Common myeloid progenitor, CD34-positive (primary cell): ENCODE results near the gene FXYD6.

ENCODE experiments used
- CTCF ChIA-PET: fragments of 350-600 bp; sonication (Branson Sonifier 250); formaldehyde crosslinking; loops from one replicate; lab custom pipeline; 2021; ENCODE audit warnings: antibody characterized with exemption; lab: Charles Lee
- POLR2A ChIA-PET: fragments of 350-600 bp; sonication (Branson Sonifier 250); formaldehyde crosslinking; loops from one replicate; lab custom pipeline; 2021; ENCODE audit warnings: antibody characterized with exemption; lab: Charles Lee
- DNase-seq, 3 donors: peaks; one replicate each; pipeline versions ENCODE4 v3.0.0 to v3.0.0-alpha.2; 2013
- H3K27ac ChIP-seq, 2 experiments: 1 replicate in 1 of 2; 2 replicates in 1 of 2; pipeline ENCODE4 v1.7.0; 2013; ENCODE audit warnings: inconsistent platforms in 2 of 2, low read length in 2 of 2, mild to moderate bottlenecking in 2 of 2, low read depth in 1 of 2, moderate library complexity in 1 of 2; ENCODE audit not compliant: severe bottlenecking in 2 of 2, insufficient read depth in 1 of 2, poor library complexity in 1 of 2
- H3K27me3 ChIP-seq, 5 experiments: replicated peaks in 2 of 5; 1 replicate in 3 of 5; 2 replicates in 2 of 5; pipeline versions ENCODE4 v1.6.1 to v1.7.0; 2013; ENCODE audit warnings: low read length in 4 of 5, mild to moderate bottlenecking in 2 of 5, moderate library complexity in 2 of 5, inconsistent platforms in 1 of 5; ENCODE audit not compliant: insufficient read depth in 5 of 5, control insufficient read depth in 4 of 5
- H3K36me3 ChIP-seq, 4 experiments: 1 replicate in 2 of 4; 2 replicates in 2 of 4; pipeline versions ENCODE4 v1.6.1 to v1.7.0; 2013; ENCODE audit warnings: low read length in 3 of 4, control low read depth in 1 of 4, mild to moderate bottlenecking in 1 of 4; ENCODE audit not compliant: control insufficient read depth in 4 of 4, insufficient read depth in 4 of 4
- H3K4me1 ChIP-seq, 4 experiments: 1 replicate in 3 of 4; 2 replicates in 1 of 4; pipeline versions ENCODE4 v1.6.1 to v1.7.1; 2013; ENCODE audit warnings: low read length in 3 of 4, mild to moderate bottlenecking in 3 of 4, control low read depth in 1 of 4, inconsistent platforms in 1 of 4, moderate library complexity in 1 of 4; ENCODE audit not compliant: control insufficient read depth in 4 of 4, insufficient read depth in 4 of 4; ENCODE audit errors: control extremely low read depth in 1 of 4
- H3K4me3 ChIP-seq, 7 experiments: 1 replicate in 4 of 7; 2 replicates in 3 of 7; pipeline versions ENCODE4 v1.5.1 to v1.7.0; 2013; ENCODE audit warnings: mild to moderate bottlenecking in 7 of 7, low read length in 6 of 7, moderate library complexity in 6 of 7, inconsistent platforms in 2 of 7, low read depth in 2 of 7, control low read depth in 1 of 7; ENCODE audit not compliant: insufficient read depth in 4 of 7, control insufficient read depth in 1 of 7; ENCODE audit errors: extremely low read depth in 1 of 7
- H3K9me3 ChIP-seq, 5 experiments: 1 replicate in 4 of 5; 2 replicates in 1 of 5; pipeline versions ENCODE4 v1.6.1 to v1.7.1; 2013; ENCODE audit warnings: low read length in 4 of 5, mild to moderate bottlenecking in 2 of 5, inconsistent platforms in 1 of 5, low read depth in 1 of 5, moderate library complexity in 1 of 5; ENCODE audit not compliant: control insufficient read depth in 4 of 5, insufficient read depth in 2 of 5; ENCODE audit errors: control extremely low read depth in 1 of 5
- WGBS: methylation state at CpG from one replicate; pipeline ENCODE4 v1.1.5; 2013; ENCODE audit not compliant: insufficient coverage; 5-methylcytosine and 5-hydroxymethylcytosine counted together

FXYD6 gene

DNA sequence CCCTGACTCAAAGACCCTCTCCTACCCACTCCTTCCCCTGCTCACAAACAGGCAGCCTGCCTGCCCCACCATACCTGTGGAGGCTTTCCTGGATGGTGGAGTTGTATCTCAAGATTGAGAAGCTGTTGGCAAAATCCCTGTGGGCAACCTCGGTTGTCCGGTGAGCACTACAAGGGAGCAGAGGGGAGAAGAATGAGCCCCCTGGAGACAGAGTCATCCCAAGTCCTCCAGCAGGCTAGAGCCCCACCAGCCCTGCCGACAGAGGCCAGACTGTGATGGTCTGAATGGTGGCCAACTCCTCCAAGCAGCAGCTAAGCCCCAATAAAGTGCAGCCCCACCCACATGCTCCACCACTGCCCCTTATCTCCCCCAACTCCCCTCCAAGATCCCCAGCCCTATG lies 35.2 kb upstream of the FXYD6 start:
- H3K4me3 ChIP-seq: no peak overlapping the region
- H3K27ac ChIP-seq: no peak overlapping the region
- peaks cover 0 to 45% (median 7%) of the 10 kb centered on the region in 4 experiments for H3K4me1 ChIP-seq
- ChIA-PET CTCF (interaction anchor here (1.0 to 1.3 kb wide), 2 partner anchors 16 to 35 kb away, joined by 3 to 4 read pairs; no protein-coding TSS in a partner anchor), POLR2A (no interaction called here)
- H3K27me3 ChIP-seq: no peaks in the 10 kb centered on the region
- no peak for DNase-seq
- H3K9me3 ChIP-seq: no peaks in the 10 kb centered on the region
- WGBS: 100% methylated on average over 2 of the region's 3 CpGs
- H3K36me3 ChIP-seq: no peaks in the 10 kb centered on the region

DNA sequence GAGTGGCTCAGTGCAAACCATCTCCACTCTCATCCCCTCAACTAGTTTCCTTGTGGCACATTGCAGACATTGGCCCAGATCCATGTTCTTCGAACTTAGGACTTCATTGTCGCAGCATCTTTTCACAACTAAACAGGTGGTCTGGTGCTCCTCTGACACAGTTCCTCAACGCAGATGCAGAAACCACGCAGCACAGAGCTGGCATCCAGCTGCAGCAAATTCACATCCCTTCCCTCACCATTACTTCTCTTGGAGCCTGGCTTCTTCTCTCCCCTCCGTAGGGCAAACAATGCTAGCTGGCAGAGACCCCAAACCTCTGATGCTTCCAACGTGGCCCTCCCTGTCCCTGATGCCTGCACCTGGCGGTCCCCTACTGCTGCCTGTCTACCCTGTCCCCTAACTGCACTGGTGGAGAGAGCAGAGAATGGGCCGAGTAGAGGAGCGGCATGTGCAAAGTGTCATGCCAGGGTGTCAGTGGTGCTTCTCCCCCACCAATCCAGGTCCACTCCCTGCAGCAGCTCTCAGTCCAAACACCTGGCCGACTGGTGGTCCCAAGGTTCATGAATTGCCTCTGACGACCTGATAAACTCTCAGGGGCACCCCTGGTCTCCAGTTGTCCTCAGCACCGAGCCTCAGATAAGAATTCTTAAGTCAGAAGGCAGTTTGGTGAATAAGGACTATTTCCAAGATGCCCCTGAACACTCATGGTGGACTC lies 34.6 kb upstream of the FXYD6 start:
- Histone ChIP-seq H3K4me1 (peaks cover 0 to 45% (median 7%) of the 10 kb centered on the region in 4 experiments), H3K9me3 (no peaks in the 10 kb centered on the region), H3K4me3 (no peak overlapping the region), H3K27ac (no peak overlapping the region), H3K27me3 (no peaks in the 10 kb centered on the region), H3K36me3 (no peaks in the 10 kb centered on the region)
- no peak for DNase-seq
- CTCF ChIA-PET: interaction anchor here (1.0 to 1.3 kb wide), 6 partner anchors 10 to 121 kb away, joined by 3 to 4 read pairs (median 4); no protein-coding TSS in a partner anchor
- POLR2A ChIA-PET: interaction anchor here (0.9 kb wide), 1 partner anchor 10 kb away, joined by 3 read pairs; no protein-coding TSS in a partner anchor
- WGBS: 90% methylated on average over 11 of the region's 12 CpGs

DNA sequence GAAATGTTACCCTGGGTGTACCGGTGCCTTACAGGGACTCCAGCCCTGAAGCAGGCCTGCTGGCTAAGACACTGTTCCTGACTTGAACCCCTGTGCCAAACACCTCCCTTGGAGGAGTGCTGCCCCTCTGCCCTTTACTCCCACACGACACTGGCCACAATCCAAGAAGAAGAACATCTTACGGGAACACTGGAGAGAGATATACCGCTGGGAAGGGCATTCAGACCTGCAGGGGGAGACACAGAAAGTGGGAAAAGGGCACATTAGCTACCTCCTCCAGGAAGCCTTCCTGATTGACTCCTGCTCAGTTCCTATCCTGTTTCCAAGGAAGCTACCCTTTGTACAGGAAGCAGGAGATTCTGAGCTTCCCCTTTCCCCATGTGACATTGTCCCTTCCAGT lies 34.1 kb upstream of the FXYD6 start:
- CTCF ChIA-PET: interaction anchor here (1.0 to 1.2 kb wide), 4 partner anchors 9 to 120 kb away, joined by 3 to 4 read pairs (median 4); no protein-coding TSS in a partner anchor
- Histone ChIP-seq H3K36me3 (no peaks in the 10 kb centered on the region), H3K4me1 (peaks cover 0 to 40% (median 7%) of the 10 kb centered on the region in 4 experiments), H3K27me3 (no peaks in the 10 kb centered on the region), H3K9me3 (no peaks in the 10 kb centered on the region), H3K4me3 (no peak overlapping the region), H3K27ac (no peak overlapping the region)
- DNase-seq: no peak
- 100% methylated on average over 1 of the region's 4 CpGs for WGBS
- POLR2A ChIA-PET: interaction anchor here (0.6 to 0.9 kb wide), 2 partner anchors 10 to 1002 kb away, joined by 3 read pairs; no protein-coding TSS in a partner anchor

DNA sequence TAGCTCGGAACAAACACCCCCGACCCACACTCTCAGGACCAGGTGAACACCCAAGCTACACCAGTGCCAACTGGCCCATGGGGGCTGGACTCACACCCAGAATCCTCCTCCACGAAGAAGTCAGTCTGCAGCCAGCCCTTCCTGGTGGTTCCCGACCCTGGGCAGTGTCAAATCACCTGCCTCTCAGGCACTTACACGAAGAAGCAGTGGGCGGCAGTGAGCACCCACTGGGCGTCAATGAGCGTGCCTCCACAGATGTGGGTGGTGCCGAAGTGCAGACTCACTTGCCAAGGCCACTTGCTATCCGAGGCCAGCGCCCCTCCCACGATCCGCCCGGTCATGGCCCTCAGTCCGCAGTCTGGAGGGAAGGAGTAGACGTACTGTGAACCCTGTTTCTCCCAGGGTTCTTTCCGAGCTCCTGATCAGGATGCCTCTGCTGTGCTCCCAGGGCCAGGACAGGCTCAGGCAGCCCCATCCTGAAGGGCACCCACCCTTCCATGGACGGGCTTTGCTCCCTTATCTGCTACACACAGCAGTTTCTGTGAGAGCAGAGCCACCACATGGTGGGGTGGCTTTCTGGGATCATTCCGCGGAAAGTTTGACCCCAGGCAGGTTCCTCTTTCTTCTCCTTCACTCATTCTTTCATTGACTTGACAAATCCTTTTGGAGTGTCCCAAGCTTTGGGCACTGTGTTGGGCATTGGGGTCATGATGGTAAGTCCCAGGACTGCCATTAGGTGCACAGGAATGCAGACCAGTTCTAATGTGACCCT lies 33.3 kb upstream of the FXYD6 start:
- no peaks in the 10 kb centered on the region for H3K27me3 ChIP-seq
- no peak overlapping the region for H3K4me3 ChIP-seq
- peaks cover 0 to 33% (median 7%) of the 10 kb centered on the region in 4 experiments for H3K4me1 ChIP-seq
- WGBS: 89% methylated on average over 20 of the region's 20 CpGs
- ChIA-PET CTCF (interaction anchor here (0.7 to 1.5 kb wide), 4 partner anchors 8 to 32 kb away, joined by 3 to 4 read pairs (median 4); no protein-coding TSS in a partner anchor), POLR2A (interaction anchor here (0.6 kb wide), 1 partner anchor 1003 kb away, joined by 3 read pairs; no protein-coding TSS in a partner anchor)
- H3K36me3 ChIP-seq: no peaks in the 10 kb centered on the region
- peak in 1 of 3 donors; percentile 20 for DNase-seq
- H3K27ac ChIP-seq: no peak overlapping the region
- H3K9me3 ChIP-seq: no peaks in the 10 kb centered on the region

DNA sequence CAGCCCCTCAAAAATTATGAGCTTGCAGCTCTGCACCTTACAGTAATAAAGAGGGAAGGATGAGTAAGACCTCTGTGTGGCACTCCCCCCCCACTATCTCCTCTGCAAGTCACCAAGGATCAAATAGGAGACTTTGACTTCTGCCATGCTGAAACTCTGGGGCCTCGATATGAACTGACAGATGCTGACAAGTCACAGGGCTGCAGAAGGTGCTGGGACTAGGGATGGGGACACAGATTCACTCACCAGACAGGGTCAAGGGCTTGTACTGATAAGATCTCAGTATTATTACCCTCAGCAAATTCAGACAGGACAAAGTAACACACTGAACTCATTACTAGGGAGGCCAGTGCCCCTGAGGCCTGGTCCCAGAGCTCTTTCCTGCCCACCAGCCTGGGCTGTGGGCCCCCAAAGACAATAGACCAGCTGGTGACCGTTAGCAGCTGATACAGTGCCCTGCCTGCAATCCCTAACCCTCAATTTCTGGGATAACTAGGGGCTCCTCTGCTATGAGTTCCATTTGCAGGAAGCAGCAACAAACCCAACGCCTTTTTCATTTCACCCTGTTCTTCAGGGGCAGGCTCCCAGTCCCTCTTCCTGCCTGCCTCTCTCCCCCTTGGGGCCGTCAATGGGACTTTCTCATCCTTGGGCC lies 32.6 kb upstream of the FXYD6 start:
- ChIA-PET POLR2A (interaction anchor here (0.6 kb wide), 1 partner anchor 35 kb away, joined by 3 read pairs; no protein-coding TSS in a partner anchor), CTCF (interaction anchor here (0.7 to 2.2 kb wide), 4 partner anchors 18 to 144 kb away, joined by 3 to 9 read pairs (median 5); no protein-coding TSS in a partner anchor)
- DNase-seq: no peak
- Histone ChIP-seq H3K27me3 (no peaks in the 10 kb centered on the region), H3K9me3 (no peaks in the 10 kb centered on the region), H3K27ac (no peak overlapping the region), H3K4me1 (peaks cover 0 to 27% (median 7%) of the 10 kb centered on the region in 4 experiments), H3K36me3 (no peaks in the 10 kb centered on the region), H3K4me3 (no peak overlapping the region)
- WGBS: 100% methylated on average over 4 of the region's 4 CpGs

DNA sequence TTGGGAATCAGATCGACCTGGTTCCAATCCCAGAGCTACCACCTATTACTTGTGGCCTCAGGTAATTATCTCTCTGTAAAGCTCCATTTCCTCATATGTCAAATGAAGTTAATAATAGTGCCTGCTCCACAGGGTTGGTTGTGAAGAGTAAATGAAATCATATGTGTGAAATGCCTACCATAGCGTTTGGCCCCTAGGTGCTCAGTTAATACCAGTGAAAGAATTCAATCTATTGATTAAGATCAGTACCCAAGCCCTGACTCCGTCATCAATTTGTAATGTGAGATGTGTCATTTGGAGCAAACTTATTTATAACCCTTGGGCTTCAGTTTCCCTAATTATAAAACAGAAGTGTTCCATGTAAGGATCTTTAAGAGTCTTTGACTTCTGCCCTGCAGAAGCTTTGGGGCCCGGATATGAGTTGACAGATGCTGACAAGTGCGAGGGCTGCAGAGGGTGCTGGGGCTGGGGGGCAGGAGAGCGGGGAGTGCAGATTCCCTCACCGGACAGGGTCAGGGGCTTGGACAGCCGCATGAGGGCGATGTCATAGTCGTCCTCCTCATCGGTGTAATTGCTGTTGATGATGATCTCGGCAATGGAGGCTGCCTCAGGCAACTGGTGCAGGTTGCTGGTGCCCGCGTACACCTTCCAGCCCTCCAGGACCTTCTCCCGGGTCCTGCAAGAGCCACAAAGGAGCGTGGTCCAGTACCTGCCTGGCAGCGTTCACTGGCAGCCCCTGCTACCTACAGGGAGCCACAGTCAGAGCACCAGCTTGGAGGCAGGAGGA lies 31.8 kb upstream of the FXYD6 start:
- POLR2A ChIA-PET: interaction anchor here (0.6 kb wide), 1 partner anchor 36 kb away, joined by 3 read pairs; no protein-coding TSS in a partner anchor
- CTCF ChIA-PET: interaction anchor here (1.0 to 6.1 kb wide), 14 partner anchors 9 to 174 kb away, joined by 3 to 78 read pairs (median 4); partner anchors contain the start of gene FXYD2
- no peak for DNase-seq
- H3K27me3 ChIP-seq: no peaks in the 10 kb centered on the region
- H3K27ac ChIP-seq: no peak overlapping the region
- H3K4me1 ChIP-seq: peaks cover 0 to 27% (median 7%) of the 10 kb centered on the region in 4 experiments
- WGBS: 84% methylated on average over 16 of the region's 17 CpGs
- no peaks in the 10 kb centered on the region for H3K36me3 ChIP-seq
- no peak overlapping the region for H3K4me3 ChIP-seq
- no peaks in the 10 kb centered on the region for H3K9me3 ChIP-seq
